ENCODE data around the gene NR3C2. TPM values are rescaled to one million over a fixed set of nuclear protein-coding genes. Genes with fewer than 3 reads are reported as not detected.

NR3C2 gene
- polyA plus RNA-seq, 1 of the 3 experiments (the other 2 are of a cell fraction), result 0.02 TPM

- TF ChIP-seq JUND (IDR thresholded peaks at IDR 0.05) (no peak), SMC3 (IDR thresholded peaks at IDR 0.05; ENCODE audit: low read depth, low read length) (no peak), GABPA (IDR thresholded peaks at IDR 0.05; ENCODE audit: low read depth) (no peak), CTCF (IDR thresholded peaks at IDR 0.05) (no peak), RCOR1 (IDR thresholded peaks at IDR 0.05; ENCODE audit: low read length) (no peak), USF2 (IDR thresholded peaks at IDR 0.05; ENCODE audit: borderline replicate concordance, low read depth, low read length) (no peak), RFX5 (IDR thresholded peaks at IDR 0.05; ENCODE audit: low read length) (no peak), IRF3 (IDR thresholded peaks at IDR 0.05; ENCODE audit: low read depth, low read length) (no peak), MXI1 (IDR thresholded peaks at IDR 0.05; ENCODE audit: low read depth, low read length) (no peak)
Measured at GRCh38 chr4:148364525-148364924, 77.7 kb downstream of the NR3C2 start (continued).

- Histone ChIP-seq H3K9me3 (no peaks in the 10 kb centered on the region), H3K4me3 (ENCODE audit: low read depth in 2 of 2, low read length in 1 of 2) (no peak overlapping the region), H3K9ac (no peak overlapping the region), H3K27me3 (ENCODE audit: insufficient read depth) (no peaks in the 10 kb centered on the region), H2AFZ (ENCODE audit: low read depth) (no peak overlapping the region), H4K20me1 (ENCODE audit: insufficient read depth) (no peaks in the 10 kb centered on the region), H3K9me2 (no peaks in the 10 kb centered on the region), H3K36me3 (replicated peaks in 1 of 2; ENCODE audit: control insufficient read depth in 1 of 2, insufficient read depth in 2 of 2, low read length in 1 of 2) (no peaks in the 10 kb centered on the region), H3K79me2 (ENCODE audit: insufficient read depth) (no peaks in the 10 kb centered on the region), H3K27ac (ENCODE audit: low read depth in 2 of 2, low read length in 1 of 2) (no peak overlapping the region), H3K4me2 (no peak overlapping the region), H3F3A (replicated peaks; ENCODE audit: insufficient read depth) (no peaks in the 10 kb centered on the region), H3K4me1 (ENCODE audit: control insufficient read depth in 1 of 2, insufficient read depth in 2 of 2, low read depth in 1 of 2, low read length in 1 of 2) (peaks cover 0 to 4% of the 10 kb centered on the region in 2 experiments; a peak in 2 of 4 replicates)
- DNase-seq, result no peak
- WGBS (ENCODE audit: low lambda C conversion rate), result 21% methylated on average over 1 of the region's 1 CpG
- CTCF ChIA-PET, result interaction anchor here (1.5 kb wide), 1 partner anchor 17 kb away, joined by 3 read pairs; no protein-coding TSS in a partner anchor
- POLR2A ChIA-PET, result no interaction called here
- TF ChIP-seq RFX5 (IDR thresholded peaks at IDR 0.05; ENCODE audit: low read length) (no peak), NRF1 (IDR thresholded peaks at IDR 0.05; ENCODE audit: low read depth, low read length) (no peak), EZH2phosphoT487 (IDR thresholded peaks at IDR 0.05; ENCODE audit: borderline replicate concordance, low read depth) (no peak)
Measured at GRCh38 chr4:148359769-148360168, 82.4 kb downstream of the NR3C2 start.

All from SK-N-SH (cell line).